ENCODE measurements around the gene RIPOR2.

- TF ChIP-seq EZH2 (IDR thresholded peaks at IDR 0.05; ENCODE audit: borderline replicate concordance, low read depth, low read length, severe bottlenecking) (no peak), CTCF (IDR thresholded peaks at IDR 0.05; ENCODE audit: extremely low read depth in 1 of 2, insufficient read depth in 1 of 2, low read depth in 1 of 2, low read length in 2 of 2) (no peak), JUN (IDR thresholded peaks at IDR 0.05; ENCODE audit: borderline replicate concordance, insufficient read depth, insufficient read length, low read depth) (no peak)
Measured at GRCh38 chr6:24859132-24859531, 76.6 kb downstream of the RIPOR2 start.

Measured in endothelial cell of umbilical vein (primary cell).